Measurements from ENCODE around the gene TCP11L1.
"Not testable (repeated sequence)": the region's sequence is repeated elsewhere in the genome, so short reads cannot be mapped to it uniquely, and the experiment has no call there.

- not testable (repeated sequence) for TF ChIP-seq CTCF, POLR2A (IDR thresholded peaks at IDR 0.05)
Measured at GRCh38 chr11:33122696-33123095, 83.3 kb downstream of the TCP11L1 start.
